DND-41 (cell line): Measurements from ENCODE around the gene LCT.

Experiments used
- CTCF ChIP-seq: IDR thresholded peaks from 2 replicates; pipeline ENCODE4 v1.5.1; 2012; ENCODE audit warnings: borderline replicate concordance, low read length, moderate library complexity, mild to moderate bottlenecking; ENCODE audit not compliant: poor library complexity, severe bottlenecking; ENCODE audit errors: extremely low read depth
- EZH2 ChIP-seq: IDR thresholded peaks from 3 replicates; pipeline ENCODE4 v1.6.1; 2012; ENCODE audit warnings: borderline replicate concordance, low read depth, mild to moderate bottlenecking, moderate library complexity, low read length, inconsistent platforms; ENCODE audit not compliant: severe bottlenecking

- no peak for TF ChIP-seq CTCF
- no peak for TF ChIP-seq EZH2
Measured at GRCh38 chr2:135839713-135840112, 2.7 kb upstream of the LCT start.
